IPS-15b (cell line): Measurements from ENCODE around the gene PKN3.
A peak's percentile ranks its signal among the peaks of the same experiment; 100 is the strongest.
"Not testable (repeated sequence)": the region's sequence is repeated elsewhere in the genome, so short reads cannot be mapped to it uniquely, and the experiment has no call there.

Experiments used
- H3K27me3 ChIP-seq: one replicate; pipeline ENCODE4 v1.6.1; 2013; ENCODE audit warnings: low read length; ENCODE audit not compliant: control insufficient read depth, insufficient read depth
- H3K36me3 ChIP-seq: one replicate; pipeline ENCODE4 v1.6.1; 2013; ENCODE audit warnings: low read length; ENCODE audit not compliant: control insufficient read depth, insufficient read depth
- H3K4me1 ChIP-seq: one replicate; pipeline ENCODE4 v1.6.1; 2013; ENCODE audit warnings: mild to moderate bottlenecking, low read length; ENCODE audit not compliant: control insufficient read depth, insufficient read depth
- H3K4me3 ChIP-seq: one replicate; pipeline ENCODE4 v1.5.1; 2013; ENCODE audit warnings: low read depth, low read length
- H3K9ac ChIP-seq: one replicate; pipeline ENCODE4 v1.6.1; 2013; ENCODE audit warnings: low read depth, mild to moderate bottlenecking, low read length
- H3K9me3 ChIP-seq: one replicate; pipeline ENCODE4 v1.6.1; 2013; ENCODE audit warnings: mild to moderate bottlenecking, low read length; ENCODE audit not compliant: control insufficient read depth, insufficient read depth

The PKN3 gene

DNA sequence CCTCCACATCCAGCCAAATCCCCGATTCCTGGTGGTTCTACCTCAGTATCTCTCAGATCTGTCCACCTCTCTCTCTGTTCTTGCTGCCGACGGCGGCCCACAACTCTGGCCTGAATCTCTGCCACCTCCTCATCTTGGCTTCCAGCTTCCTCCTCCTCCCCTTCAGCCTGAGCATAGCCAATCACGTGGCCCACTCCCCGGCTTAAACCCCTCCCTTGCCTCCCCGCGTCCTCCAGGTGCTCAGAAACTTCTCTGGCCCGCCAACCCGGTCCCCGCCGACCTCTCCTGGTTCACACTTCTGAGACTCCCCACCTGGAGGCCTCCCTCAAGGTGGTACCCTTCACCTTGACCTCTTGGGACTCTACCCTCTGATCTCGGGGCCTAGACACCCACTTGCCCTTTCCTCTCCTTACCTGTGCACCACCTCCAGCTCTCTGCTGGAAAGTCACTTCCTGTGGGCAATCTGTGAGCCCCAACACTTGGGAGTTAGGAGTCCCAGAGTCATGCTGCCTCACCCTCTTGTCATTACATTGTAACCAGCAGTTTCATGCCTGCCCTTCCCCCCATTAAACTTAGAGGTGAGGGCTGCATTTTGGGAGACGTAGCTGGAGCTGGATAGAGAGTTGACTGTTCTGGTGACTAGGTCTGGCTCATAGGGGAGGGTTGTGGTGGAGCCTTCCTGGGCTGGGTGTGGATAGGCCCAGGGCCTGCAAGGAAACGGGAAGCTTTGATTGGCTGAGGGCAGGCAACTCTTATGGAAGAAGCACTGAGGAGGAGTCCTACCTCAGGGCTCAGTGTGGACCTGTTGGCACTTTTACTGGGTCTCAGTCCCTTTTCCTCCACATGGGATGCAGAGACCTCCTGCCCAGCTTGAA is 17.7 kb upstream of the PKN3 start:
- Histone ChIP-seq H3K9ac (peak overlapping the region; percentile 100), H3K4me3 (peak overlapping the region; percentile 100), H3K4me1 (peaks cover 6% of the 10 kb centered on the region), H3K36me3 (peaks cover 8% of the 10 kb centered on the region), H3K27me3 (no peaks in the 10 kb centered on the region), H3K9me3 (no peaks in the 10 kb centered on the region)

DNA sequence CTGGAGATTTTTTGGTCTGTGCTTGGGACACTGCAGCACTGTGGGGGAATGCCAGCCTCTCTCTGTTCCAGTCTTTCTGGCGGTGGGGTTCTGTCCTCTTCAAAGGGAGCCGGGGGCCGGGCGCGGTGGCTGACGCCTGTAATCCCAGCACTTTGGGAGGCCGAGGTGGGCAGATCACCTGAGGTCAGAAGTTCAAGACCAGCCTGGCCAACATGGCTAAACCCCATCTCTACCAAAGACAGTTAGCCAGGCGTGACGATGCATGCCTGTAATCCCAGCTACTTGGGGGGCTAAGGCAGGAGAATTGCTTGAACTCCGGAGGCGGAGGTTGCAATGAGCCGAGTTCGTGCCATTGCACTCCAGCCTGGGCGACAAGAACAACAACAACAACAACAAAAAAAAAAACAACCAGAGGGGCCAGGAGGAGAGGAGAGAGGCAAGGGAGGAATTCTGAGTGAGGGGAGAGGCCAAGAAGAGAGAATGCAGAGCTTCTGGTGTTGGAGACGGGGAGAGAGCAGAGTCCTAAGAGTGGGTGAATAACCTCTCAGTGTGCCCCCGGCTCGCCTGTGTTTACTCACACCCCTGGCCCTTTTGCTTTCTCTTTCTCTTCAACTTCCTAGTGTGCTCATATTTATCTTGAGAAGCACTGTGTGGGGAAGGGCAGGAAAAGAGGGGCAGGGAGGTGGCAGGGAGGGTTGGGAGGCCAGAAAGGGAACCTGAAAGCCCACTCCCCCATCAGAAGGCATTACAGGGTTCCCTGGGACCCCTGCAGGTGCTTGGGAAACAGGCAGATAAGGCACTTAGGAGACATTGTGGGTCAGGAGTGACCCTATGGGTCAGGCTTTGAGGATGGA is 16.4 kb upstream of the PKN3 start:
- Histone ChIP-seq H3K4me1 (peaks cover 6% of the 10 kb centered on the region), H3K9ac (peak overlapping the region; percentile 65), H3K27me3 (no peaks in the 10 kb centered on the region), H3K36me3 (peaks cover 13% of the 10 kb centered on the region), H3K9me3 (no peaks in the 10 kb centered on the region), H3K4me3 (peak overlapping the region; percentile 100)

DNA sequence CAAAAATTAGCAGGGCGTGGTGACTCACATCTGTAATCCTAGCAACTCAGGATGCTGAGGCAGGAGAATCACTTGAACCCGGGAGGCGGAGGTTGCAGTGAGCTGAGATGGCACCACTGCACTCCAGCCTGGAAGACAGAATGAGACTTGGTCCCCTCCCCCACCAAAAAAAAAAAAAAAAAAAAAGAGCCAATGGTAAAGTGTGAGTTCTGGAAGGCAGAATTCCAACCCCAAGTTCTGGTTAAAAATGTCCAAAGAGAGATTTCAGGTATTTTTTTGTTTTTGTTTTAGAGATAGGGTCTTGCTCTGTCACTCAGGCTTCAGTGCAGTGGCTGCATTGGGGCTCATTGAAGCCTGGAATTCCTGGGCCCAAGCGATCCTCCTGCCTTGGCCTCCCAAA is 14.8 kb upstream of the PKN3 start:
- Histone ChIP-seq H3K4me3 (peak overlapping the region; percentile 100), H3K9me3 (no peaks in the 10 kb centered on the region), H3K36me3 (peaks cover 18% of the 10 kb centered on the region), H3K27me3 (no peaks in the 10 kb centered on the region), H3K9ac (no peak overlapping the region), H3K4me1 (peaks cover 10% of the 10 kb centered on the region)

DNA sequence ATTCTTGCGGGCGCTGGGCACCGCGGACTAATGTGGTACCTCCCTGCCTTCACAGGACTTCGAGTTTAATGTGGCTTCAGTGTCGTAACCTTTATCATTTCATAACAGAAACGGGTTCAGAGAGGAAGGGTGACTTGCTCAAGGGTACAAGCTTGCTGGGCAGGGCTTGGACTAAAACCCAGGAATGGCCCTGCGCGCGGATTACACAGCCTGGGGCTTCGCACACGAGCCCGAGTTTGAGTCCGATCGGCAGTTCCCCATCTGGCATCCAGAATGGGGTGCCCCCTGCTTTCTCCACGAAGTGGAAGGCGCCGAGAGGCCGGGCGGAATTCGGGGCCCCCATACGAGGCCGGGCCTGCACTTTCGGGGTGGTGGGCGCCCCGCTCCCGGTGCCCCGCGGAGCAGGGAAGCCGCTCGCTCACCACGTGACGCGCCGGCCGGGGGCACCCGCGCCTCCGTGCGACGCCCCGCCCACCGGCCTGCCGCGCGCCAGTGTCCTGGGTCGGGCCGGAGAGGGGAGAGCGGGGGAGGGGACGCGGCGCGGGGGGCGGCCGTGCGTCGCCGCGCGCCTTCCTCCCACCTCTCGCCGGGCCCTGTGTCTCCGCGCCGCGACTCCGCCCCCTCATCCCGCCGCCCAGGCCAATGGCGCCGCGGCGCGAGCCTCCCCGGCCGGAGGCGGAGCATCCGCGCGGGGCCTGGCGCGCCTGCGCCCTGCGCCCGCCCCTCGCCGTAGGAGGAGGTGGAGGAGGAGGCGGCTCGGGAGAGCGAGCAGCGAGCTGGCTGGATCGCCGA is 13.6 kb upstream of the PKN3 start, which contains the start of gene SET:
SET (plus strand) TSS at position 722 of the 792 bp plus-strand sequence. CDS start 361 bp downstream, outside the sequence.
- H3K4me1 ChIP-seq: peaks cover 10% of the 10 kb centered on the region
- peaks cover 30% of the 10 kb centered on the region for H3K36me3 ChIP-seq
- no peaks in the 10 kb centered on the region for H3K27me3 ChIP-seq
- H3K9me3 ChIP-seq: no peaks in the 10 kb centered on the region
- peak within 1 kb of the TSS; percentile 100 for H3K4me3 ChIP-seq
- H3K9ac ChIP-seq: peak within 1 kb of the TSS; percentile 91

DNA sequence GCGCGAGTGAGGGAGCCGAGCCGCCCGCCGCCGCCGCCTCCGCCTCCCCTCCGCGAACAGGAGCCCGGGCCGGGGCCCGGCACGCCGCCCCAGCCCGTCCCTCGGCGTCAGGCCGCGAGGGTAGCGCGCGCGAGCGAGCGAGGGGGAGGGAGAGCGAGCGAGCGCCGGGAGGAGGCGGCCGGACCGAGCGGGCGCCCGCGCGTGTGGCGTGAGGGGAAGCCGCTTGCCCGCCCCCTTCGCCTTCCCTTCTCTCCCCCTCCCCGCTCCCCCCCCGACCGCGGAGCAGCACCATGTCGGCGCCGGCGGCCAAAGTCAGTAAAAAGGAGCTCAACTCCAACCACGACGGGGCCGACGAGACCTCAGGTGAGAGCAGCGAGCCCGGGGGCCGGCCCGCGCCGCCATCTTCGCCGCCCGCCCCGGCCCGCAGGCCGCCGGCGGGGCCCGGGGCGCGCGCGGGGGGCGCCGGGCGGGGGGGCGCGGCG is 13.0 kb upstream of the PKN3 start:
- no peaks in the 10 kb centered on the region for H3K9me3 ChIP-seq
- H3K4me1 ChIP-seq: peaks cover 10% of the 10 kb centered on the region
- H3K4me3 ChIP-seq: peak overlapping the region; percentile 13
- peaks cover 36% of the 10 kb centered on the region for H3K36me3 ChIP-seq
- H3K9ac ChIP-seq: no peak overlapping the region
- no peaks in the 10 kb centered on the region for H3K27me3 ChIP-seq

DNA sequence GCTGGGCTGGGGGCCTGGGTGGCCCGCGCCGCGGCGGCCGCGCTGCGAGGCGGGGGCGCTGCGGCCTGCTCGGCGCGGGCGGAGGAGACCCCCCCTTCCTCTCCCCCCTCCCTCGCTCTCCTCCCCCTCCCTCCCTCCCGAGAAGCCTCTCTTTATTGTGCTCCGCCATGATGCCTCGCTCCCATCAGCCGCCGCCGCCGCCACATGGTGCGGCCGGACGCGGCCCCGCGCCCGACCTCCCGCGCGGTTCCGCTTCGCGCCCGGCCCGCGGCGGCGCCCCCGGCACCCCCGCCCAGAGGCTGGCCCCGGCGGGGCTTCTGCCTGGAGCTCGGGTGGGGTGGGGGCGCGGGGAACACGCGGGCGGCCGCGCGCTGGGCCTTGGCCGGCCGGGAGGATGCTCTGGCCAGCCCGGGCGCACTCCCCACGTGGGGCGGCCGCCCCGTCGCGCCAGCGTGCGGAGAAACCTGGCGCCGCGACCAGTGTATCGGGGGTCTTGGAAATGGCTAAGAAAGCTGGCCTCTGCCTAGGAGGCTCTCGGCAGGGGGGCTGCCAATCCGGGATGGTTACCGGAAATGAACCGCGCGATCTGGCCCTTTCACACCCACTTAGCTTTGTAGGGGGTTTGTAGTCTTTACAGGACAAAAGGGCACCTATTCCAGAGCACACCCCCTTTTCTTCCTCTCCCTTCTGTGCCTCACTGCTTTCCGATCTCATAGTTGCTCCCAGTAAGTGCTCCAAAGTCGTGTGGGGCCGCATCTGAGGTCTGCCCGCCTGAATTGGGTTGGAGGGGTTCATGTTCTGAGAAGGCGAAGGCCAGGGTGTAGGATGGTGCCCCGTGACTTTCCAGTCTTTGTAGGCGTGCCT is 12.3 kb upstream of the PKN3 start:
- no peaks in the 10 kb centered on the region for H3K27me3 ChIP-seq
- H3K4me1 ChIP-seq: peaks cover 10% of the 10 kb centered on the region
- H3K9me3 ChIP-seq: no peaks in the 10 kb centered on the region
- peak overlapping the region; percentile 91 for H3K9ac ChIP-seq
- peaks cover 36% of the 10 kb centered on the region for H3K36me3 ChIP-seq
- H3K4me3 ChIP-seq: peak overlapping the region; percentile 99

DNA sequence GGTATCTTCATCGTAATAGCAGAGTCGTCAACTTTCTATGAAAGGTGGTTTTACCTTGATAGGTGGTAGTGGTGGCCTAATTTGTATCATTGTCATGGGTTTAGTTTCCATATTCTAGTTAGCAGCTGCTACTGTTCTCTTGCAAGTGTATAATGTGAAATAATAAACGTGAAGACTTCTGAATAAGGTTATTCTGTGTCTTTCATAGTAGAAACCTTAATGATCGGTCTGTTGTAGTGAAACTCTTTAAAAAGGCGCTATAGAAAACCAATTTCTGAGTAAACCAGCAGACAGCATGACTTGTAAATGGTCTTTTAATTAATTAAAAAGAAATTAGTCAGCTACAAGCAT is 11.6 kb upstream of the PKN3 start:
- H3K4me3 ChIP-seq: peak overlapping the region; percentile 99
- peak overlapping the region; percentile 91 for H3K9ac ChIP-seq
- peaks cover 36% of the 10 kb centered on the region for H3K36me3 ChIP-seq
- H3K4me1 ChIP-seq: peaks cover 10% of the 10 kb centered on the region
- no peaks in the 10 kb centered on the region for H3K9me3 ChIP-seq
- no peaks in the 10 kb centered on the region for H3K27me3 ChIP-seq

DNA sequence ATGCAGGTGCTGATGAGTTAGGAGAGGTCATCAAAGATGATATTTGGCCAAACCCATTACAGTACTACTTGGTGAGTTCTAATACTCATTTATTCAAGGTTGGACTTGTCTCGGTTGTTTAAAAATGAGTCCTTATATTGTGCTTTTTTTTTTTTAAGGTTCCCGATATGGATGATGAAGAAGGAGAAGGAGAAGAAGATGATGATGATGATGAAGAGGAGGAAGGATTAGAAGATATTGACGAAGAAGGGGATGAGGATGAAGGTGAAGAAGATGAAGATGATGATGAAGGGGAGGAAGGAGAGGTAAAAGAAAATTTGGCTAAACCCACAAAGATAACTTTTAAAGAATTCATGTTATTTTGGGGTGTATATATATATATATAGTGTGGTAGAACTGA is 8.6 kb upstream of the PKN3 start:
- H3K36me3 ChIP-seq: peaks cover 31% of the 10 kb centered on the region
- not testable (repeated sequence) for H3K4me1 ChIP-seq

DNA sequence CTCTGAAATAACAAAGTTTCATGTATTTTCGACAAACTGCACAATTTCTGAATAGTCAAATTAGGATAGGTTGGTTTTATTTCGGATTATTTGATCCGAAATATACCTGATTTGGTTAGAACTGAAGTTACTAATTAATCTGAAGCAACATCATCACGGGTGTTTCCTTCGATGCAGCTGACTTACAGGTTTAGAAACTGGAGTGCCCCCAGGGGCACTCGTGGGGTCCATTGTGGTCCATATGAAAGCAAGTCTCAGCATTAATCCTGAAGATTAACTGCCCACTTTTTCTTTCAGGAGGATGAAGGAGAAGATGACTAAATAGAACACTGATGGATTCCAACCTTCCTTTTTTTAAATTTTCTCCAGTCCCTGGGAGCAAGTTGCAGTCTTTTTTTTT is 8.0 kb upstream of the PKN3 start:
- Histone ChIP-seq H3K4me3 (no peak overlapping the region), H3K9me3 (no peaks in the 10 kb centered on the region), H3K27me3 (no peaks in the 10 kb centered on the region), H3K9ac (no peak overlapping the region), H3K4me1 (peaks cover 3% of the 10 kb centered on the region), H3K36me3 (peaks cover 31% of the 10 kb centered on the region)

More for the DNA sequence above, 8.6 kb upstream of the PKN3 start:
- not testable (repeated sequence) for H3K9ac ChIP-seq, H3K9me3 ChIP-seq, H3K27me3 ChIP-seq, H3K4me3 ChIP-seq

DNA sequence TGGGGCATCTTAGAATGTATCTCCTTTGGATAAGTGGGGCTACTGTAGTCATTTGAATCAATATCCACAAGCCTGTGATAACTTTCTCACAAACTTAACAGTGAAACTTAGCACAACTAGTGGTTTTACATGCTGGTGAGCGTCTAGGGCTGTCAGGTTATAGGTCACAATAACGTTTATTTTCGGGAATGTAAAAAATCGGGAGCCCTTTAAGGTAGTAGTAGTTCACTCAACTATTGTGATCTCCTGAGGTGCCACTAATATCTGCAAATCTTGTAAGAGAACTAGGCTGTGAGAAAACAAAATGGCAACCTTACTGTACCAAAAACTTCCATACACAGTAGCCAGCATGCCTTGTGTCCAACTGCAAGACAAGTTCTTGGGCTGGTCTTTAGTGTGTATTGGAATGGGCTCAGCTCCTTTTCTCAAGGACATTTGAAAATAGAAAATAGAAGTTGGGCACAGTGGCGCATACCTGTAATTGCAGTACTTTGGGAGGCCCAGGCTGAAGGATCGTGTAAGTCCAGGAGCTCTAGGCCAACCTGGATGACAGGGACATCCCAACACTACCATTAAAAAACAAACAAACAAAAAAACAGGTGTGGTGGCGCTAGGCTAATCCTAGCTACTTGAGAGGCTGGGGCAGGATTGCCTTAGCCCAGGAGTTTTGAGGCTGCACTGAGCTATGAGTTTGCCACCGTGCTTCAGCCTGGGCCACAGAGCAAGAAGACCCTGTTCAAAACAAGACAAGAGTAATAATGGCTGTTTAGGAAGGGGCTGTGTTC is 5.2 kb upstream of the PKN3 start:
- H3K9me3 ChIP-seq: no peaks in the 10 kb centered on the region
- no peak overlapping the region for H3K4me3 ChIP-seq
- H3K9ac ChIP-seq: no peak overlapping the region
- no peaks in the 10 kb centered on the region for H3K27me3 ChIP-seq
- H3K4me1 ChIP-seq: no peaks in the 10 kb centered on the region
- peaks cover 24% of the 10 kb centered on the region for H3K36me3 ChIP-seq
